GM21526 (cell line): ENCODE results near the gene MTHFD2L.
A peak's percentile ranks its signal among the peaks of the same experiment; 100 is the strongest.

ENCODE experiments used
- ATAC-seq: cut with Tn5 transposase; IDR thresholded peaks from one replicate; pipeline ENCODE4 v1.9.1; 2021; ENCODE audit warnings: moderate library complexity; ENCODE audit not compliant: unreplicated experiment, low FRiP score

The MTHFD2L gene

GRCh38 chr4:74293558-74293957 lies 135.6 kb downstream of the MTHFD2L start:
- ATAC-seq: no peak

- ATAC-seq: no peak
These were observed 136.8 kb downstream of the MTHFD2L start for GRCh38 chr4:74294681-74295080.

- peak; percentile 70 for ATAC-seq
These were observed 139.6 kb downstream of the MTHFD2L start for GRCh38 chr4:74297539-74297938.

- no peak for ATAC-seq
These were observed 146.2 kb downstream of the MTHFD2L start for GRCh38 chr4:74304095-74304625.

- ATAC-seq: no peak
These were observed 147.1 kb downstream of the MTHFD2L start for GRCh38 chr4:74305000-74305399.

GRCh38 chr4:74307170-74307569 lies 149.3 kb downstream of the MTHFD2L start:
- no peak for ATAC-seq

- ATAC-seq: no peak
These were observed 150.3 kb downstream of the MTHFD2L start, which contains the start of gene EPGN for GRCh38 chr4:74308215-74308614. EPGN (plus strand) TSS chr4:74308470; CDS start chr4:74308534, 64 bp downstream.

- no peak for ATAC-seq
These were observed 151.3 kb downstream of the MTHFD2L start for GRCh38 chr4:74309223-74309622.

GRCh38 chr4:74311696-74312313 lies 153.9 kb downstream of the MTHFD2L start:
- ATAC-seq: peak; percentile 56

- no peak for ATAC-seq
These were observed 156.4 kb downstream of the MTHFD2L start for GRCh38 chr4:74314329-74314728.

- no peak for ATAC-seq
These were observed 157.0 kb downstream of the MTHFD2L start for GRCh38 chr4:74314944-74315343.

- ATAC-seq: no peak
These were observed 157.5 kb downstream of the MTHFD2L start for GRCh38 chr4:74315376-74315775.

GRCh38 chr4:74316397-74316796 lies 158.5 kb downstream of the MTHFD2L start:
- no peak for ATAC-seq

- no peak for ATAC-seq
These were observed 159.8 kb downstream of the MTHFD2L start for GRCh38 chr4:74317616-74318246.

- no peak for ATAC-seq
These were observed 160.4 kb downstream of the MTHFD2L start for GRCh38 chr4:74318276-74318675.

GRCh38 chr4:74319470-74319869 lies 161.6 kb downstream of the MTHFD2L start:
- ATAC-seq: no peak

- peak; percentile 75 for ATAC-seq
These were observed 162.7 kb downstream of the MTHFD2L start for GRCh38 chr4:74320559-74321118.

- ATAC-seq: no peak
These were observed 164.4 kb downstream of the MTHFD2L start for GRCh38 chr4:74322301-74322700.

GRCh38 chr4:74323663-74324062 lies 165.7 kb downstream of the MTHFD2L start:
- ATAC-seq: no peak

GRCh38 chr4:74324262-74324661 lies 166.3 kb downstream of the MTHFD2L start:
- no peak for ATAC-seq

GRCh38 chr4:74325886-74326285 lies 168.0 kb downstream of the MTHFD2L start:
- no peak for ATAC-seq

GRCh38 chr4:74327762-74328161 lies 169.8 kb downstream of the MTHFD2L start:
- no peak for ATAC-seq
